Endothelial cell (in vitro differentiated cells): ENCODE results near the gene ASIC3. TPM values are rescaled to one million over a fixed set of nuclear protein-coding genes. Genes with fewer than 3 reads are reported as not detected.

Source experiments
- DNase-seq: peaks from one replicate; pipeline ENCODE4 v3.0.0; 2021; ENCODE audit warnings: low spot score
- H3K27ac Mint-ChIP-seq: one replicate; pipeline ENCODE4 v1.8.0; 2021; ENCODE audit warnings: mixed read lengths, inconsistent platforms; ENCODE audit not compliant: unreplicated experiment
- H3K27me3 Mint-ChIP-seq: one replicate; pipeline ENCODE4 v1.8.0; 2021; ENCODE audit warnings: mild to moderate bottlenecking, moderate library complexity, mixed read lengths, inconsistent platforms; ENCODE audit not compliant: unreplicated experiment
- H3K36me3 Mint-ChIP-seq: one replicate; pipeline ENCODE4 v1.8.0; 2021; ENCODE audit warnings: mild to moderate bottlenecking, low read depth, mixed read lengths, inconsistent platforms; ENCODE audit not compliant: unreplicated experiment
- H3K4me1 Mint-ChIP-seq: one replicate; pipeline ENCODE4 v1.8.0; 2021; ENCODE audit warnings: mild to moderate bottlenecking, mixed read lengths, inconsistent platforms; ENCODE audit not compliant: unreplicated experiment
- H3K4me3 Mint-ChIP-seq: one replicate; pipeline ENCODE4 v1.8.0; 2021; ENCODE audit warnings: mild to moderate bottlenecking, mixed read lengths, inconsistent platforms; ENCODE audit not compliant: unreplicated experiment
- H3K9me3 Mint-ChIP-seq: one replicate; pipeline ENCODE4 v1.8.0; 2021; ENCODE audit warnings: mixed read lengths, inconsistent platforms; ENCODE audit not compliant: unreplicated experiment
- total RNA-seq: library from RNA; stranded (reverse); fragmentation: NEBNext Ultra II Directional; extraction: Animal tissue kit (Norgen Biotek cat#: 25700); gene quantifications from one replicate; pipeline ENCODE4 v1.2.1, GENCODE V29; 2021; ENCODE audit not compliant: unreplicated experiment
- TF ChIP-seq, protein P1 (sequence below): fragments of 200-600 bp; sonication (generic); IDR thresholded peaks from one replicate; pipeline ENCODE4 v1.5.0; 2021; ENCODE audit warnings: antibody characterized with exemption; ENCODE audit not compliant: unreplicated experiment

Gene ASIC3
- total RNA-seq, 1 donor from 2014 or later, result 3.4 TPM

DNA sequence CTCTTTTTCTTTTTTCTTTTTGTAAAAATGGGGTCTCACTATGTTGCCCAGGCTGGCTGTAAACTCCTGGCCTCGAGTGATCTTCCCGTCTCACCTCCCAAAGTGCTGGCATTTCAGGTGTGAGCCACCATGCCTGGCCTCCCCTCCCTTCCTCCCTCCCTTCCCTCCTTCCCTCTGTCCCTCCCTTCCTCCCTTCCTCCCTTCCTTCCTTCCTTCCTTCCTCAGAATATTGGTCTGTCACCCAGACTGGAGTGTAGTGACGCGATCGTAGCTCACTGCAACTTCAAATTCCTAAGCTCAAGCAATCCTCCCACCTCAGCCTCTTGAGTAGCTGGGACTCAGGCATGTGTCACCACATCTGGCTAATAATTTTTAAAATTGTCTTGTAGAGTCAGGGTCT is 46.3 kb downstream of the ASIC3 start:
- Mint-ChIP-seq H3K36me3 (peaks cover 15% of the 10 kb centered on the region), H3K4me3 (peak overlapping the region; percentile 51), H3K27ac (no peak overlapping the region), H3K4me1 (peaks cover 53% of the 10 kb centered on the region), H3K9me3 (no peaks in the 10 kb centered on the region), H3K27me3 (peaks cover 16% of the 10 kb centered on the region)
- TF ChIP-seq, protein P1, sequence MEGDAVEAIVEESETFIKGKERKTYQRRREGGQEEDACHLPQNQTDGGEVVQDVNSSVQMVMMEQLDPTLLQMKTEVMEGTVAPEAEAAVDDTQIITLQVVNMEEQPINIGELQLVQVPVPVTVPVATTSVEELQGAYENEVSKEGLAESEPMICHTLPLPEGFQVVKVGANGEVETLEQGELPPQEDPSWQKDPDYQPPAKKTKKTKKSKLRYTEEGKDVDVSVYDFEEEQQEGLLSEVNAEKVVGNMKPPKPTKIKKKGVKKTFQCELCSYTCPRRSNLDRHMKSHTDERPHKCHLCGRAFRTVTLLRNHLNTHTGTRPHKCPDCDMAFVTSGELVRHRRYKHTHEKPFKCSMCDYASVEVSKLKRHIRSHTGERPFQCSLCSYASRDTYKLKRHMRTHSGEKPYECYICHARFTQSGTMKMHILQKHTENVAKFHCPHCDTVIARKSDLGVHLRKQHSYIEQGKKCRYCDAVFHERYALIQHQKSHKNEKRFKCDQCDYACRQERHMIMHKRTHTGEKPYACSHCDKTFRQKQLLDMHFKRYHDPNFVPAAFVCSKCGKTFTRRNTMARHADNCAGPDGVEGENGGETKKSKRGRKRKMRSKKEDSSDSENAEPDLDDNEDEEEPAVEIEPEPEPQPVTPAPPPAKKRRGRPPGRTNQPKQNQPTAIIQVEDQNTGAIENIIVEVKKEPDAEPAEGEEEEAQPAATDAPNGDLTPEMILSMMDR, result no peak
- DNase-seq, result no peak

DNA sequence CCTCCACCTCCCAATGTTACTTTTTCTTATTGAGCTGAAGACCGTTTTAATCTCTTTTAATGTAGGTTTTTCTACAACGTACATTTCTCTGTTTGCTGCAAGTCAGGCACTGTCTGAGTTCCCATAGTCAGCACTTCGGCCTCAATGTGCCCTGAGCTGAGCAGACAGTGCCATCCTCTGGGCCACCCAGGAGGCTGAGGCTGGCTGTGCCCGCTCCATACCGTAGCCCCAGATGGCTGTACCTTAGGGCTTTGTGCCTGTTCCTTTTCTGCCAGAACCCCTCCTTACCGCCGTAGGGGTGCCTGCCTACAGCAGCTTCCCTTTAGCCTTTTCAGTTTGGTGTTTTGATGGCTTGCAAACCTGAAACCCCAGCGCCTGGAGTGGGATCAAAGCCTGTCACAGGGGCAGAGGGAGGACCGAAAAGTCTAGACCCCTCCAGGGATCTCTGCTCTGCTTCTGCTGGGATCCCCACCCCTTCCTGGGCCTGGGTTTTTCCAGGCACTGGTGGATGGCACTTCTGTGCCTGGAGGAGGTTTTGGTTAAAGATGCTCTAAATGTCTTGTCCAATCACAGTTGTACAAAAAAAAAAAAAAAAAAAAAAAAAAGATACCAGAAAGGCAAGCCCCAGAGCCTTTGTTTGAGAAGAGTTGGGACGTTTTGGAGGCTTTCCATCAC is 46.9 kb downstream of the ASIC3 start:
- Mint-ChIP-seq H3K4me3 (no peak overlapping the region), H3K9me3 (no peaks in the 10 kb centered on the region), H3K27me3 (peaks cover 15% of the 10 kb centered on the region), H3K4me1 (peaks cover 51% of the 10 kb centered on the region), H3K36me3 (peaks cover 15% of the 10 kb centered on the region), H3K27ac (no peak overlapping the region)
- DNase-seq, result no peak
- TF ChIP-seq, protein P1, result no peak

DNA sequence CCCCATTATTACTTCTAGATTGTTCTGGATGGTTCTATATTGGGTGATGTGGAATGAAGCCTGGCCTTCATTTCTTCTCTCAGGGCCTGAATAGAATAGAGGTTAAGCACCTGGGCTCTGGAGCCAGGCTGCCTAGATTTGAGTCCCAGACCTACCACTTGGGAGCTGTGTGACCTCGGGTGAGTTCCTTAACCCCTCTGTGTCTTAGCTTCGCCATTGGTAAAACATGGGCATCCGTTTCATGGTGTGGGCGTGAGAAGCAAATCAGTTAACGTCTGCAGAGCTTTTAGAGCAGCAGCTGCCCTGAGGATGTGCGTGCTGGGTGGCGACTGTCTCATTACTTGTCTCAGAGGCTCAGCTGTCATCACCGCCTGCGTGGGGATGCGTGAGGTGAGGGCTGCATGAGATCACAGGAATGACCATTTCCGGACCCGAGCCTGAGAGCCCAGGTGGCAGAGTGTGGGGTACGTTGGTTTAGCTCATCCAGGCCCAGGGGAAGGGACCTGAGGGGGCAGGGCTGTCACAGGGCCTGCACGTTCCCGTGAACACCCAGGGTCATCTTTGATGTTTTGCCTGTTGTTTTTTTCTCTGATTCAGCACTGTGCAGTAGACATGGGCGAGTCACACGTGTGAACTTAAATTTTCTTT is 47.6 kb downstream of the ASIC3 start:
- TF ChIP-seq, protein P1, result no peak
- Mint-ChIP-seq H3K4me3 (no peak overlapping the region), H3K27me3 (peaks cover 11% of the 10 kb centered on the region), H3K4me1 (peaks cover 48% of the 10 kb centered on the region), H3K27ac (no peak overlapping the region), H3K9me3 (no peaks in the 10 kb centered on the region), H3K36me3 (peaks cover 15% of the 10 kb centered on the region)
- DNase-seq, result no peak

DNA sequence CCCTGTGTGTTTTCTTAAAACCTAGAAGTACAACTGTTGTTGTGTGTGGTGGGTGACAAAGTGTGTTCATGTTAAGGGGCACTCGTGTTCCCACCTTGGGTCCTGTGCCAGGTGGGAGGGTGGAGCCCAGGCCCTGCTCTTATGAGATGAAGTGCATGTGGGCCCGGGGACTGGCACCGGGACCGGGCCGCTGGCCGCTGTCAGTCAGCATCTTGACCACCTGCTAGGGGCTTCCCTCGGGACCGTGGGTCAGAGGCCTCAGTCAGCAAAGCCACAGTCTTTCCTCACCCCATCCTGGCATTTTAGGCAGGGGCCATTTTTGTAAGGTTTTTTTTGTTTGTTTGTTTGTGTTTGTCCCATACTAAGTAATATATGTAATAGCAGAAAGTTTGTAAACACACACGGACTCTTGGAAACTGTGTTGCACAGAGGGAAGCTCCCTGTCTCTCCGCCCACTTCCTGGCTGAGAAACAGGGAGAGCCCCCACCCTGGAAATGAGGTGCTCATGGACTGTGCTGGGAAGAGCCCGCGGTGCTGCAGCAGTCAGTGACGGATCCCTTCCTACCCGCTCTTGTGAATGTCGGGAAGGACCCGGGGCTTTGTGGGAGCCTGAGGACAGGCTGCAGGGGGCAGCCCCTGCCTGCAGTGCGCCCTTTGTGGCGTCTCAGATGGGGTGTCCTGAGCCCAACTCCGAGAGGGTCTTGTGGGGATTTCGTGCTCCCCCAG is 51.3 kb downstream of the ASIC3 start:
- peaks cover 35% of the 10 kb centered on the region for H3K4me1 Mint-ChIP-seq
- H3K9me3 Mint-ChIP-seq, result no peaks in the 10 kb centered on the region
- DNase-seq, result no peak
- TF ChIP-seq, protein P1, result no peak
- peaks cover 17% of the 10 kb centered on the region for H3K36me3 Mint-ChIP-seq
- H3K27me3 Mint-ChIP-seq, result peaks cover 4% of the 10 kb centered on the region
- no peak overlapping the region for H3K27ac Mint-ChIP-seq
- H3K4me3 Mint-ChIP-seq, result no peak overlapping the region
